Small intestine (tissue), 7 donors: Measurements from ENCODE around the gene CHD3. TPM values are rescaled to one million over a fixed set of nuclear protein-coding genes. Genes with fewer than 3 reads are reported as not detected.

Experiments
- DNase-seq, 2 donors: peaks; one replicate each; pipeline versions ENCODE4 v3.0.0 to v3.0.0-alpha.2; 2013
- FAIRE-seq: peaks from 2 replicates; lab custom pipeline; 2012; peaks lifted over from hg19 to GRCh38; lab: Jason Lieb, UNC
- H3K27ac ChIP-seq, 3 donors: one replicate each; pipeline ENCODE4 v1.5.1; 2013; ENCODE audit warnings: low read length in 2 of 3, mild to moderate bottlenecking in 2 of 3, control low read depth in 1 of 3, inconsistent platforms in 1 of 3, low read depth in 1 of 3, moderate library complexity in 1 of 3
- H3K27me3 ChIP-seq, 3 donors: one replicate each; pipeline ENCODE4 v1.6.1; 2013; ENCODE audit warnings: low read length in 3 of 3, inconsistent platforms in 1 of 3; ENCODE audit not compliant: control insufficient read depth in 3 of 3, insufficient read depth in 3 of 3
- H3K36me3 ChIP-seq, 3 donors: one replicate each; pipeline ENCODE4 v1.6.1; 2013; ENCODE audit warnings: low read length in 3 of 3, inconsistent platforms in 1 of 3, low read depth in 1 of 3, mild to moderate bottlenecking in 1 of 3, moderate library complexity in 1 of 3; ENCODE audit not compliant: control insufficient read depth in 3 of 3, insufficient read depth in 2 of 3
- H3K4me1 ChIP-seq, 3 donors: one replicate each; pipeline ENCODE4 v1.6.1; 2013; ENCODE audit warnings: low read length in 2 of 3, inconsistent platforms in 1 of 3, low read depth in 1 of 3, mild to moderate bottlenecking in 1 of 3, moderate library complexity in 1 of 3; ENCODE audit not compliant: control insufficient read depth in 3 of 3, insufficient read depth in 2 of 3
- H3K4me3 ChIP-seq, 3 donors: one replicate each; pipeline ENCODE4 v1.5.1; 2013; ENCODE audit warnings: low read length in 3 of 3, control low read depth in 1 of 3, inconsistent platforms in 1 of 3, low read depth in 1 of 3, mild to moderate bottlenecking in 1 of 3, moderate library complexity in 1 of 3
- H3K9me3 ChIP-seq, 2 donors: one replicate each; pipeline ENCODE4 v1.6.1; 2013; ENCODE audit warnings: low read depth in 1 of 2, low read length in 1 of 2; ENCODE audit not compliant: control insufficient read depth in 2 of 2, insufficient read depth in 1 of 2
- WGBS, 3 donors: extraction: QIAGEN DNeasy Blood & Tissue Kit; methylation state at CpG; one replicate each; pipeline ENCODE4 v1.1.7; 2013; 5-methylcytosine and 5-hydroxymethylcytosine counted together
- polyA plus RNA-seq, 4 donors: library from polyadenylated mRNA; stranded (reverse) in 3 of 4; unstranded in 1 of 4; fragments of 200-250 nt in 3 of 4; fragments of 120-200 nt in 1 of 4; gene quantifications; one replicate each; pipeline versions ENCODE4 v1.2.1 to v1.2.3, GENCODE V29; 2013
- donor health status: healthy with polysubstance abuse.
- donor health status: control.
- donor health status: control.
- donor health status: Bipolar disorder and iron deficiency.
- donor health status: healthy.

CHD3 gene
- polyA plus RNA-seq, 4 donors = 23.7 to 60.4 (median 36.7) TPM

GRCh38 chr17:7932949-7933348 lies 44.4 kb downstream of the CHD3 start:
- Histone ChIP-seq H3K36me3 (peaks cover 4 to 25% (median 6%) of the 10 kb centered on the region in 3 donors), H3K4me3 (peak overlapping the region; percentile 55 to 97 (median 61)), H3K27me3 (peaks cover 0 to 9% (median 0%) of the 10 kb centered on the region in 3 donors), H3K9me3 (no peaks in the 10 kb centered on the region), H3K4me1 (peaks cover 0 to 21% (median 13%) of the 10 kb centered on the region in 3 donors), H3K27ac (peak overlapping the region in 1 of 3 donors; percentile 75)
- 2 to 9% (median 6%) methylated on average over 16 of the region's 16 CpGs for WGBS, 3 donors
- FAIRE-seq = no peak
- DNase-seq = peak; percentile 49 to 69

DNA sequence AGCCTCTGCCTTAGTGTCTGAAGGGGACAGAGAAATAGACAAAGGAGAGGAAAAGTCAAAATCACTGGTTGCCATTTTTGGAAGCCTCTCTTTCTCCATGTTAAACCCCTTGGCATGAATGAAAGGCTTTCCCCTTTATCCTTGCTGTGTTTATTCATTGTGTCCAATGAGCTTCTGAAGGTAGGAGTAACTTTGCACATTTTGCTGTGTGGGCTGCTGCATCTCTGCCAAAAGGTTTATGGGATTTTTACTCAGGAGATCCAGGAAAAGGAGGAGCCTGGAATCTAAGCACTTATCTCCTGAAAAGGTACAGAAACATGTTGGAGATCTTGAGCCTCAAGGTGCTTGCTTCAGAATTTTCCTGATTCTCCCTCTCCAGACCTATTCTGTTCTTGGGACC lies 47.3 kb downstream of the CHD3 start:
- FAIRE-seq (no peak), DNase-seq (no peak)
- H3K9me3 ChIP-seq = no peaks in the 10 kb centered on the region
- no peak overlapping the region for H3K4me3 ChIP-seq
- H3K36me3 ChIP-seq = peaks cover 6 to 34% (median 12%) of the 10 kb centered on the region in 3 donors
- no peaks in the 10 kb centered on the region for H3K27me3 ChIP-seq
- no peak overlapping the region for H3K27ac ChIP-seq
- H3K4me1 ChIP-seq = peaks cover 0 to 12% (median 11%) of the 10 kb centered on the region in 3 donors

DNA sequence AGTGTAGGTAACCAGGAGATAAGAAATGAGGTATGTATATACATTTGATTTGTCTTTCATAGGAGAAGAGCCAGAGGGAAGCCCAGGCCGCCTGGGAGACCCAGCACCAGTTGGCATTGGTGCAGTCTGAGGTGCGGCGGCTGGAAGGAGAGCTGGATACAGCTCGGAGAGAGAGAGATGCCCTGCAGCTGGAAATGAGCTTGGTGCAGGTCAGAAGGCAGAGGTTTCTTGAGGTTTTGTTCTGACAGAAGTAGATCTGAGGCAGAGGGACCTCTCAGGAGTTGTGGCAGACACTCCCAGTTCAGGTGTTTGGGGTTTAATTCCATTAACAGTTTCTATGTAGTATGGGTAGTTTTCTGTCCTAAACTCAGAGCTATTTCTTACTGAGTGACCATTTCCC lies 51.4 kb downstream of the CHD3 start:
- 96 to 100% (median 96%) methylated on average over 4 of the region's 4 CpGs for WGBS, 3 donors
- no peak overlapping the region for H3K4me3 ChIP-seq
- FAIRE-seq = no peak
- no peaks in the 10 kb centered on the region for H3K9me3 ChIP-seq
- H3K4me1 ChIP-seq = no peaks in the 10 kb centered on the region
- H3K36me3 ChIP-seq = peaks cover 14 to 61% (median 14%) of the 10 kb centered on the region in 3 donors
- H3K27me3 ChIP-seq = no peaks in the 10 kb centered on the region
- no peak overlapping the region for H3K27ac ChIP-seq
- no peak for DNase-seq

DNA sequence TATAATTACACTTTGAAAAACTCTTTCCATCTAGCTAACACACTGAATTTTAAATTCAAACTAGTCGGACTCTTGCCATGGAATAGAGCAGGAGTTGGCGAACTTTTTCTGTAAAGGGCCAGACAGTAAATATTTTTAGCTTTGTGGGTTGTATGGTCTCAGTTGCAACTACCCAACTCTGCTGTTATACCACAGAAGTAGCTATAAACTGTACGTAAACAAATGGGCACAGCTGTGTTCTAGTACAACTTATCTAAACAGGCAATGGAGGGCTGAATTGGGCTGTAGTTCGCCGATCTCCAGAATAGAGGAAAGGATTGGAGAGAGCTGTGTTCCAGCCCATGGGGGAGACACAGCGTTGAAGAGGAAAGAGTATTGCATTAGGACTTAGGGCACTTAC lies 52.2 kb downstream of the CHD3 start:
- no peak overlapping the region for H3K27ac ChIP-seq
- H3K36me3 ChIP-seq = peaks cover 14 to 64% (median 15%) of the 10 kb centered on the region in 3 donors
- 90 to 96% (median 90%) methylated on average over 6 of the region's 6 CpGs for WGBS, 3 donors
- H3K4me3 ChIP-seq = no peak overlapping the region
- no peaks in the 10 kb centered on the region for H3K27me3 ChIP-seq
- no peaks in the 10 kb centered on the region for H3K9me3 ChIP-seq
- DNase-seq (no peak), FAIRE-seq (no peak)
- H3K4me1 ChIP-seq = no peaks in the 10 kb centered on the region

DNA sequence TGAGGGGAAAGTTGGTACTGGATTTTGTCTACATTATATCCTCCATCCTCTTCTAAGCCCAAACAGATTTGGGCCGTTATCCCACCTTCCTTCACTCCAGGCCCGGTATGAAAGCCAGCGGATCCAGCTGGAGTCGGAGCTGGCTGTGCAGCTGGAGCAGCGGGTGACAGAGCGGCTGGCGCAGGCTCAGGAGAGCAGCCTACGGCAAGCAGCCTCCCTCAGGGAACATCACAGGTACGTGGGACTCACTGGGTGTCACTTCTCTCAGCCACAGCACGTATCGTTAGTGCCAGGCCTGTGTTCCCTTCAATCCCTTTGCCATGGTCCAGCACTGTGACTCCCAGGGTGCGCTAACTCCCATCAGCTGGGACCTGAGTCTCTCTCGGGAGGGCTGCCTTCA lies 54.7 kb downstream of the CHD3 start:
- Histone ChIP-seq H3K4me1 (no peaks in the 10 kb centered on the region), H3K9me3 (no peaks in the 10 kb centered on the region), H3K4me3 (no peak overlapping the region), H3K27ac (no peak overlapping the region), H3K36me3 (peaks cover 16 to 71% (median 19%) of the 10 kb centered on the region in 3 donors), H3K27me3 (no peaks in the 10 kb centered on the region)
- FAIRE-seq (no peak), DNase-seq (no peak)
- WGBS, 3 donors = 91 to 93% (median 92%) methylated on average over 13 of the region's 13 CpGs

DNA sequence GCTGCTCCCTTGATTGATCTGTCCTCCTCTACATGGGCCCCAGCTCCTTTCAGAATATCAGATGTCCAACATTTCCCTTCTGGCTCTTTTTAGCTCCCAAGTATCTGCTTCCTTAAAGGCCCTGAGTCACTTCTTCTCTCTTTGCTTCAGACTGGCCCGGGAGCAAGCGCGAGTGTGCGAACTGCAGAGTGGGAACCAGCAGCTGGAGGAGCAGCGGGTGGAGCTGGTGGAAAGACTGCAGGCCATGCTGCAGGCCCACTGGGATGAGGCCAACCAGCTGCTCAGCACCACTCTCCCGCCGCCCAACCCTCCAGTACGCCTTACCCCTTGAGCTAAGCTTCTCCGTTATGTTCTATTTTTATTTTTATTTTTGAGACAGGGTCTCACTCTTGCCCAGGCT lies 55.7 kb downstream of the CHD3 start:
- no peak overlapping the region for H3K27ac ChIP-seq
- H3K27me3 ChIP-seq = no peaks in the 10 kb centered on the region
- no peak overlapping the region for H3K4me3 ChIP-seq
- H3K9me3 ChIP-seq = no peaks in the 10 kb centered on the region
- no peak for DNase-seq
- H3K36me3 ChIP-seq = peaks cover 18 to 74% (median 22%) of the 10 kb centered on the region in 3 donors
- WGBS, 3 donors = 92 to 99% (median 98%) methylated on average over 9 of the region's 9 CpGs
- no peak for FAIRE-seq
- no peaks in the 10 kb centered on the region for H3K4me1 ChIP-seq

DNA sequence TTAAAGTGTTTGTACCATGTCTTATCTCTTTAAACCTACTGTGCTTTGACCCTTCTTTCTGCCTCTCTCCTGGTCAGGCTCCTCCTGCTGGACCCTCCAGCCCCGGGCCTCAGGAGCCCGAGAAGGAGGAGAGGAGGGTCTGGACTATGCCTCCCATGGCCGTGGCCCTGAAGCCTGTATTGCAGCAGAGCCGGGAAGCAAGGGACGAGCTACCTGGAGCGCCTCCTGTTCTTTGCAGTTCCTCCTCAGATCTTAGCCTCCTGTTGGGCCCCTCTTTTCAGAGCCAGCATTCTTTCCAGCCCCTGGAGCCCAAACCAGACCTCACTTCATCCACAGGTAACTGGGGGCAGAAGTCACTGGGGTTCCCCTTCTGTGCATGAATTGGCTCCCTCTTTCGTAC lies 57.1 kb downstream of the CHD3 start:
- DNase-seq = no peak
- H3K36me3 ChIP-seq = peaks cover 14 to 66% (median 20%) of the 10 kb centered on the region in 3 donors
- no peaks in the 10 kb centered on the region for H3K9me3 ChIP-seq
- WGBS, 3 donors = 92 to 94% (median 94%) methylated on average over 7 of the region's 7 CpGs
- no peaks in the 10 kb centered on the region for H3K4me1 ChIP-seq
- FAIRE-seq = no peak
- H3K27ac ChIP-seq = no peak overlapping the region
- no peaks in the 10 kb centered on the region for H3K27me3 ChIP-seq
- H3K4me3 ChIP-seq = no peak overlapping the region

- no peaks in the 10 kb centered on the region for H3K4me1 ChIP-seq
- 79 to 89% (median 85%) methylated on average over 5 of the region's 5 CpGs for WGBS, 3 donors
- no peak for FAIRE-seq
- no peaks in the 10 kb centered on the region for H3K9me3 ChIP-seq
- H3K27me3 ChIP-seq = no peaks in the 10 kb centered on the region
- no peak for DNase-seq
- H3K36me3 ChIP-seq = peaks cover 11 to 62% (median 20%) of the 10 kb centered on the region in 3 donors
- H3K4me3 ChIP-seq = no peak overlapping the region
- no peak overlapping the region for H3K27ac ChIP-seq
Observed at GRCh38 chr17:7946441-7946840, 57.9 kb downstream of the CHD3 start.

DNA sequence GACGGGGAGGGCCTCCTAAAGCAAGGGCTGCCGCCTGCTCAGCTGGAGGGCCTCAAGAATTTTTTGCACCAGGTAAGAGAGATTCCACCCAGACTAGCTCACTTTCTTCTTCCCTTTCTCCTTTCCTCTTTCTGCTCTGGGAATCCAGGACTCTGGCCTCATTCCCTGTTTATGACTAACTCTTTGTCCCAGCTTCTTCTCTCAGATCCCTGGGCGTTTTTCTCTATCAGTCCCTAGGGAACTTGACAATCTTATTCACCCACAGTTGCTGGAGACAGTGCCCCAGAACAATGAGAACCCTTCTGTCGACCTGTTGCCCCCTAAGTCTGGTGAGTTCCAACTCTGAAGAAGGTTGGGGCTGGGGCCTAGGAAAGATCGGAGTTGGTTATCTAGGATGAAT lies 59.1 kb downstream of the CHD3 start:
- 84 to 92% (median 88%) methylated on average over 5 of the region's 5 CpGs for WGBS, 3 donors
- DNase-seq (no peak), FAIRE-seq (no peak)
- no peaks in the 10 kb centered on the region for H3K9me3 ChIP-seq
- H3K4me3 ChIP-seq = no peak overlapping the region
- no peaks in the 10 kb centered on the region for H3K4me1 ChIP-seq
- H3K36me3 ChIP-seq = peaks cover 11 to 55% (median 20%) of the 10 kb centered on the region in 3 donors
- H3K27me3 ChIP-seq = no peaks in the 10 kb centered on the region
- H3K27ac ChIP-seq = no peak overlapping the region
